HG03378 (cell line): ENCODE data around the gene NLN.
"Not testable (repeated sequence)": the region's sequence is repeated elsewhere in the genome, so short reads cannot be mapped to it uniquely, and the experiment has no call there.

Source experiments
- ATAC-seq: cut with Tn5 transposase; IDR thresholded peaks from one replicate; pipeline ENCODE4 v1.9.1; 2021; ENCODE audit warnings: mild to moderate bottlenecking, moderate library complexity; ENCODE audit not compliant: unreplicated experiment

Gene NLN

GRCh38 chr5:65828022-65828896, 106.3 kb downstream of the NLN start:
- no peak for ATAC-seq

GRCh38 chr5:65830856-65831255, 108.9 kb downstream of the NLN start:
- ATAC-seq = no peak

- ATAC-seq = no peak
These were observed 109.3 kb downstream of the NLN start for GRCh38 chr5:65831276-65831675.

- ATAC-seq = no peak
These were observed 110.1 kb downstream of the NLN start for GRCh38 chr5:65832152-65832551.

- no peak for ATAC-seq
These were observed 110.7 kb downstream of the NLN start for GRCh38 chr5:65832603-65833228.

GRCh38 chr5:65833780-65834179, 111.8 kb downstream of the NLN start:
- ATAC-seq = no peak

GRCh38 chr5:65834306-65834705, 112.3 kb downstream of the NLN start:
- no peak for ATAC-seq

- no peak for ATAC-seq
These were observed 113.2 kb downstream of the NLN start for GRCh38 chr5:65835191-65835590.

GRCh38 chr5:65837139-65837538, 115.1 kb downstream of the NLN start:
- no peak for ATAC-seq

GRCh38 chr5:65839170-65839569, 117.2 kb downstream of the NLN start:
- not testable (repeated sequence) for ATAC-seq

GRCh38 chr5:65840071-65840470, 118.1 kb downstream of the NLN start:
- no peak for ATAC-seq

- not testable (repeated sequence) for ATAC-seq
These were observed 122.8 kb downstream of the NLN start for GRCh38 chr5:65844763-65845162.

GRCh38 chr5:65846101-65846500, 124.1 kb downstream of the NLN start:
- no peak for ATAC-seq

GRCh38 chr5:65847019-65847418, 125.0 kb downstream of the NLN start:
- not testable (repeated sequence) for ATAC-seq

GRCh38 chr5:65849918-65850317, 127.9 kb downstream of the NLN start:
- ATAC-seq = not testable (repeated sequence)

GRCh38 chr5:65854925-65855324, 132.9 kb downstream of the NLN start:
- ATAC-seq = no peak

GRCh38 chr5:65855766-65856315, 133.8 kb downstream of the NLN start:
- ATAC-seq = no peak

GRCh38 chr5:65856520-65856919, 134.5 kb downstream of the NLN start:
- no peak for ATAC-seq

GRCh38 chr5:65858316-65858715, 136.3 kb downstream of the NLN start:
- ATAC-seq = no peak

GRCh38 chr5:65861830-65862241, 139.8 kb downstream of the NLN start:
- no peak for ATAC-seq

- no peak for ATAC-seq
These were observed 140.4 kb downstream of the NLN start for GRCh38 chr5:65862384-65862783.

GRCh38 chr5:65863747-65864146, 141.7 kb downstream of the NLN start:
- ATAC-seq = no peak
